ENCODE measurements around the gene NID2.

Gene NID2

GRCh38 chr14:52080808-52081755 lies 12.2 kb upstream of the NID2 start:
- peak; percentile 95 for DNase-seq (ENCODE audit: low read depth)
- TF ChIP-seq, protein P1, sequence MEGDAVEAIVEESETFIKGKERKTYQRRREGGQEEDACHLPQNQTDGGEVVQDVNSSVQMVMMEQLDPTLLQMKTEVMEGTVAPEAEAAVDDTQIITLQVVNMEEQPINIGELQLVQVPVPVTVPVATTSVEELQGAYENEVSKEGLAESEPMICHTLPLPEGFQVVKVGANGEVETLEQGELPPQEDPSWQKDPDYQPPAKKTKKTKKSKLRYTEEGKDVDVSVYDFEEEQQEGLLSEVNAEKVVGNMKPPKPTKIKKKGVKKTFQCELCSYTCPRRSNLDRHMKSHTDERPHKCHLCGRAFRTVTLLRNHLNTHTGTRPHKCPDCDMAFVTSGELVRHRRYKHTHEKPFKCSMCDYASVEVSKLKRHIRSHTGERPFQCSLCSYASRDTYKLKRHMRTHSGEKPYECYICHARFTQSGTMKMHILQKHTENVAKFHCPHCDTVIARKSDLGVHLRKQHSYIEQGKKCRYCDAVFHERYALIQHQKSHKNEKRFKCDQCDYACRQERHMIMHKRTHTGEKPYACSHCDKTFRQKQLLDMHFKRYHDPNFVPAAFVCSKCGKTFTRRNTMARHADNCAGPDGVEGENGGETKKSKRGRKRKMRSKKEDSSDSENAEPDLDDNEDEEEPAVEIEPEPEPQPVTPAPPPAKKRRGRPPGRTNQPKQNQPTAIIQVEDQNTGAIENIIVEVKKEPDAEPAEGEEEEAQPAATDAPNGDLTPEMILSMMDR (conservative IDR thresholded peaks at IDR 0.05; ENCODE audit: control insufficient read depth, insufficient read depth, low read depth, low read length), result no peak
- H3K4me3 ChIP-seq (ENCODE audit: control insufficient read depth, low read depth, low read length), result no peak overlapping the region

DNA sequence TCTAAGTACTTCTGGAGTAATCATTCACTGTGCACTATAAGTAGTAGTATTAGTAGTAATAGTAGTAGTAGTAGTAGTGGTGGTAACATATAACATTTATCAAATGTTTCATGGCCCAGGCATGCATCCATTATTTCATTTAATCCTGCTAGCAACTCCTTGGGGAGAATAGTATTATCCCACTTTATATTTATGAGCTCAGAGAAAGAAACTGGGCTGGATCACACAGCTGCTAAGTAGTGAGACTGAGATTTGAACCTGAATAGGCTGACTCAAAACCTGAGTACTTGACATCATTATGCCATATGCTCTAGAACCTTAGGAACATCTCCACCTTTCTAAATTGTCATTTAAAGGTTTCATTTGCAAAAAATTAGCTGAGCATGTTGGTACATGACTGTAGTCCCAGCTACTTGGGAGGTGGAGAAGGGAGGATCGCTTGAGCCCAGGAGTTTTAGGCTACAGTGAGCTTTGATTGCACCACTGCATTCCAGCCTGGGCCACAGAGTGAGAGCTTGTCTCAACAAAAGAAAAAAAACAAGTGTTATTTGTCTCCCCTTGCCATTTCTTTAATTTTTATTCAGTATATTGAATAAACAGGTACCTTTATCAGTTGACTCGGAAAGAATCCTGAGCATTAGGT lies 11.4 kb upstream of the NID2 start:
- no peak overlapping the region for H3K4me3 ChIP-seq (ENCODE audit: control insufficient read depth, low read depth, low read length)
- TF ChIP-seq, protein P1 (conservative IDR thresholded peaks at IDR 0.05; ENCODE audit: control insufficient read depth, insufficient read depth, low read depth, low read length), result no peak
- DNase-seq (ENCODE audit: low read depth), result peak; percentile 72

DNA sequence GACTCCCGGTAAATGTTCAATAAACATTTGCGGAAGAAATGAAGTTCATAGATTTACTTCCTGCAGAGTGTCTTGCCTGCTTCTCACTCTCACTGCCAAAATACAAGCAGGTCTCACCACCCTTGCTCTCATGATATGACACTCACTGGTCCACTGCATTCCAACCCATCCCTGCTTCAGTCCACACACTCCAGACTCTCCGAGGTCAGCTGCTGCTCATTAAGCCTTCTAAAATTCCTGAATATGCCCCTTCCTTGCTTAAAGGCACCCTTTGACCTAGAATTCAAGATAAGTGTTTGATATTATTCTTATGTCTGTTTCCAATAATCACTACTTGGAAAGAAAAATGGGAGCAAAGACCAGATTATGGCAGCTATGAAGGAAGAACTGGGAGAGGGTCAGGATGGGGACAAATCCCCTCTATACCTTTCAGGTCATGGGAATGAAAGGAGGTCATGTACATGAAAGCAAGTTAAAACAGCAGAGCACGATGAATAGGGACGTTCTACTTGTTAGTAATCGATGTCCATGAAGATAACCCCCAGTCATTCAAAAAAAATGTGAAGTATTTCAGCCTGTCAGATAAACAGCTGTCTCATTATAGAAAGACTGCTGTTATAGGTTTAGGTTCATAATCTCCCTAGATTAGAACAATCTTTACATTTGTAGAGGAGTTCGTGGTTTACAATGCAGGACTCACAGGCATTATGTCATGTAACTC lies 10.5 kb upstream of the NID2 start:
- DNase-seq (ENCODE audit: low read depth), result no peak
- no peak overlapping the region for H3K4me3 ChIP-seq (ENCODE audit: control insufficient read depth, low read depth, low read length)
- TF ChIP-seq, protein P1 (conservative IDR thresholded peaks at IDR 0.05; ENCODE audit: control insufficient read depth, insufficient read depth, low read depth, low read length), result no peak

- TF ChIP-seq, protein P1 (conservative IDR thresholded peaks at IDR 0.05; ENCODE audit: control insufficient read depth, insufficient read depth, low read depth, low read length), result no peak
- no peak for DNase-seq (ENCODE audit: low read depth)
- H3K4me3 ChIP-seq (ENCODE audit: control insufficient read depth, low read depth, low read length), result no peak overlapping the region
Measured at GRCh38 chr14:52078721-52079120, 9.9 kb upstream of the NID2 start.

DNA sequence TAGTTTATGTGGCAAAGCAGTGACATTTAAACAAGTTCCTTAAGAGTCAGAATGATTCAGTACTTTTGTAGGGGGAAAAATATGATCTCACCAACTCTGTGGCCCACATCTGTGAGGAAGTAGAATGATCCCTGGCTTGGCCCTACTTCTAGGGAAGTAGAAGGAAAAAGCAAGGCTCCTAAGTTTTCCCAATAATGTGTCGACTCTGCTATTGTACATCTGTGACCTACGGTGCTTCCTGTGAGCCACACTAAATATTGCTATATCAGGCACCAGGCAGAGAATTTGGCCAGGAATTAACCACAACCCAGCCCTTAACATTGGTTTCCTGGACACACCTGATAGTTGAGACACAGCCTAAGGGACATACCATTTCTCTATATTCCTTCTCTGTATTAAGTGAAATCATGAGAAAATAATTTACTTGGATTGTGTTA lies 9.3 kb upstream of the NID2 start:
- TF ChIP-seq, protein P1 (conservative IDR thresholded peaks at IDR 0.05; ENCODE audit: control insufficient read depth, insufficient read depth, low read depth, low read length), result no peak
- H3K4me3 ChIP-seq (ENCODE audit: control insufficient read depth, low read depth, low read length), result no peak overlapping the region
- peak; percentile 70 for DNase-seq (ENCODE audit: low read depth)

DNA sequence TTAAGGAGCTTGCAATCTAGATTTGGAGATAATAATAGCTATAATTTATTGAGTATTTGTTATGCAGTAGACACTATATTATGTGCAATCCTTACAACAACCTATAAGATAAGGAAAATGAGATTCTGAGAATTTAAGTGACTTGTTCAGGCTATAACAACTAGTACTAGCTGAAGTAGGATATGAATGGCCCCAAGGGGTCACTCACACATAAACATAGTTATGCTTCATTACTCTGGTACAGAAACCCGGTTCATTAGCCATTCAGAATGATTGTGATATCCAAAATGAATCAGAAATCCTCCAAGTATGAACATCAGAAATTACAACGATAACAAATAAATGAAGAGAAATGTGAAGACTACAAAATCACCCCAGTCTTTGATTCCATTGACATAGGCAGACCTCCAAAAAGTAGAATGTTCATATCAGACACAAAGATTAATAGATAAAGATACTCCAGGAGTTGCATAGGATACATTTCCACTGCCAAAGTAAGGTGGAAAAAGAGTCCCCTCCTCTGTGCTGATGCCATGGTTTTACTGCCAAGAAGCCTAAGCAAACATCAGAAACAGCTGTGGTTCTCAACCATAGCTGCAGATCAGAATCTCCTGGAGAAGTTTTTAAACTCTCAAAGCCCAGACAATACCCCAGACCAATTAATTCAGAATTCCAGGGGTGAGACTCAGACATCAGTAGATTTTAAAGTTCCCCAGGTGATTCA lies 8.6 kb upstream of the NID2 start:
- TF ChIP-seq, protein P1 (conservative IDR thresholded peaks at IDR 0.05; ENCODE audit: control insufficient read depth, insufficient read depth, low read depth, low read length), result no peak
- peak; percentile 36 for DNase-seq (ENCODE audit: low read depth)
- H3K4me3 ChIP-seq (ENCODE audit: control insufficient read depth, low read depth, low read length), result no peak overlapping the region
